ENCODE results near the gene CDC42SE2. TPM values are rescaled to one million over a fixed set of nuclear protein-coding genes. Genes with fewer than 3 reads are reported as not detected.

Gene CDC42SE2
- polyA plus RNA-seq, 1 donor from 2014 or later, result 48.2 TPM

DNA sequence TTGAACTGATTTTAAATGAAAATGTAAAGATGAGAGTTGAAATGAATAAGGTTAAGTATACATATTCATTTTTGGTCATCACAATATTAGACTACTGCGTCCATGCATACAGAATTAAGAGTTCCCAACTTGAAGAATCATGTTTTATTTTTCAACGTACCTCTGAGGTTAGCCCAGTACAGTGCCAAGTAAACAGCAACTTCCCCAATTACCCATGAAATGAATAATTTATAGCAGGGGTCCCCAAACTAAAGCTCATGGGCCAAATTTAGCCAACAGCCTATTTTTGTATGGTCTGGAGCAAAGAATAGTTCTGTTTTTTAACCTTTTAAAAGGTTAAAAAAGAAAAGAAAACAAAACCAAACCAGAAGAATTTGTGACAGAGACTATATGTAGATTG, 167.9 kb downstream of the CDC42SE2 start:
- H2AFZ ChIP-seq (ENCODE audit: low read depth, low read length), result no peak overlapping the region
- H3K27ac ChIP-seq (ENCODE audit: low read length), result no peak overlapping the region
- no peak overlapping the region for H3K4me3 ChIP-seq (ENCODE audit: low read length)
- no peaks in the 10 kb centered on the region for H3K79me2 ChIP-seq (replicated peaks; ENCODE audit: insufficient read depth, low read length)
- H3K9me3 ChIP-seq (ENCODE audit: low read length), result no peaks in the 10 kb centered on the region
- no peaks in the 10 kb centered on the region for H3K27me3 ChIP-seq (ENCODE audit: insufficient read depth, low read depth, low read length)
- no peak overlapping the region for H3K9ac ChIP-seq (ENCODE audit: low read length)
- no peaks in the 10 kb centered on the region for H3F3A ChIP-seq (ENCODE audit: insufficient read depth, low read length, poor library complexity, severe bottlenecking)
- H4K20me1 ChIP-seq (ENCODE audit: insufficient read depth), result no peaks in the 10 kb centered on the region
- TF ChIP-seq SMC3 (conservative IDR thresholded peaks at IDR 0.05; ENCODE audit: poor library complexity), result no peak
- no peak for TF ChIP-seq MXI1 (conservative IDR thresholded peaks at IDR 0.05; ENCODE audit: poor library complexity, severe bottlenecking)
- TF ChIP-seq EZH2 (IDR thresholded peaks at IDR 0.05; ENCODE audit: borderline replicate concordance, insufficient read depth, low read length, poor library complexity, severe bottlenecking), result no peak
- no peak for TF ChIP-seq TAF1 (IDR thresholded peaks at IDR 0.05; ENCODE audit: low read depth)
- TF ChIP-seq, protein P1, sequence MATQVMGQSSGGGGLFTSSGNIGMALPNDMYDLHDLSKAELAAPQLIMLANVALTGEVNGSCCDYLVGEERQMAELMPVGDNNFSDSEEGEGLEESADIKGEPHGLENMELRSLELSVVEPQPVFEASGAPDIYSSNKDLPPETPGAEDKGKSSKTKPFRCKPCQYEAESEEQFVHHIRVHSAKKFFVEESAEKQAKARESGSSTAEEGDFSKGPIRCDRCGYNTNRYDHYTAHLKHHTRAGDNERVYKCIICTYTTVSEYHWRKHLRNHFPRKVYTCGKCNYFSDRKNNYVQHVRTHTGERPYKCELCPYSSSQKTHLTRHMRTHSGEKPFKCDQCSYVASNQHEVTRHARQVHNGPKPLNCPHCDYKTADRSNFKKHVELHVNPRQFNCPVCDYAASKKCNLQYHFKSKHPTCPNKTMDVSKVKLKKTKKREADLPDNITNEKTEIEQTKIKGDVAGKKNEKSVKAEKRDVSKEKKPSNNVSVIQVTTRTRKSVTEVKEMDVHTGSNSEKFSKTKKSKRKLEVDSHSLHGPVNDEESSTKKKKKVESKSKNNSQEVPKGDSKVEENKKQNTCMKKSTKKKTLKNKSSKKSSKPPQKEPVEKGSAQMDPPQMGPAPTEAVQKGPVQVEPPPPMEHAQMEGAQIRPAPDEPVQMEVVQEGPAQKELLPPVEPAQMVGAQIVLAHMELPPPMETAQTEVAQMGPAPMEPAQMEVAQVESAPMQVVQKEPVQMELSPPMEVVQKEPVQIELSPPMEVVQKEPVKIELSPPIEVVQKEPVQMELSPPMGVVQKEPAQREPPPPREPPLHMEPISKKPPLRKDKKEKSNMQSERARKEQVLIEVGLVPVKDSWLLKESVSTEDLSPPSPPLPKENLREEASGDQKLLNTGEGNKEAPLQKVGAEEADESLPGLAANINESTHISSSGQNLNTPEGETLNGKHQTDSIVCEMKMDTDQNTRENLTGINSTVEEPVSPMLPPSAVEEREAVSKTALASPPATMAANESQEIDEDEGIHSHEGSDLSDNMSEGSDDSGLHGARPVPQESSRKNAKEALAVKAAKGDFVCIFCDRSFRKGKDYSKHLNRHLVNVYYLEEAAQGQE (IDR thresholded peaks at IDR 0.05; ENCODE audit: borderline replicate concordance), result no peak
- no peak for TF ChIP-seq EP300 (conservative IDR thresholded peaks at IDR 0.05; ENCODE audit: poor library complexity, severe bottlenecking)
- no peak for TF ChIP-seq POLR2AphosphoS5 (IDR thresholded peaks at IDR 0.05)
- TF ChIP-seq RAD21 (conservative IDR thresholded peaks at IDR 0.05), result no peak
- TF ChIP-seq, protein P2, sequence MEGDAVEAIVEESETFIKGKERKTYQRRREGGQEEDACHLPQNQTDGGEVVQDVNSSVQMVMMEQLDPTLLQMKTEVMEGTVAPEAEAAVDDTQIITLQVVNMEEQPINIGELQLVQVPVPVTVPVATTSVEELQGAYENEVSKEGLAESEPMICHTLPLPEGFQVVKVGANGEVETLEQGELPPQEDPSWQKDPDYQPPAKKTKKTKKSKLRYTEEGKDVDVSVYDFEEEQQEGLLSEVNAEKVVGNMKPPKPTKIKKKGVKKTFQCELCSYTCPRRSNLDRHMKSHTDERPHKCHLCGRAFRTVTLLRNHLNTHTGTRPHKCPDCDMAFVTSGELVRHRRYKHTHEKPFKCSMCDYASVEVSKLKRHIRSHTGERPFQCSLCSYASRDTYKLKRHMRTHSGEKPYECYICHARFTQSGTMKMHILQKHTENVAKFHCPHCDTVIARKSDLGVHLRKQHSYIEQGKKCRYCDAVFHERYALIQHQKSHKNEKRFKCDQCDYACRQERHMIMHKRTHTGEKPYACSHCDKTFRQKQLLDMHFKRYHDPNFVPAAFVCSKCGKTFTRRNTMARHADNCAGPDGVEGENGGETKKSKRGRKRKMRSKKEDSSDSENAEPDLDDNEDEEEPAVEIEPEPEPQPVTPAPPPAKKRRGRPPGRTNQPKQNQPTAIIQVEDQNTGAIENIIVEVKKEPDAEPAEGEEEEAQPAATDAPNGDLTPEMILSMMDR (IDR thresholded peaks at IDR 0.05; ENCODE audit: poor library complexity, severe bottlenecking), result no peak
- no peaks in the 10 kb centered on the region for H3K9me2 ChIP-seq (ENCODE audit: insufficient read depth, low read length)
- H3K4me2 ChIP-seq (ENCODE audit: low read length), result no peak overlapping the region
- H3K36me3 ChIP-seq (ENCODE audit: insufficient read depth, low read length), result peaks cover 12% of the 10 kb centered on the region

DNA sequence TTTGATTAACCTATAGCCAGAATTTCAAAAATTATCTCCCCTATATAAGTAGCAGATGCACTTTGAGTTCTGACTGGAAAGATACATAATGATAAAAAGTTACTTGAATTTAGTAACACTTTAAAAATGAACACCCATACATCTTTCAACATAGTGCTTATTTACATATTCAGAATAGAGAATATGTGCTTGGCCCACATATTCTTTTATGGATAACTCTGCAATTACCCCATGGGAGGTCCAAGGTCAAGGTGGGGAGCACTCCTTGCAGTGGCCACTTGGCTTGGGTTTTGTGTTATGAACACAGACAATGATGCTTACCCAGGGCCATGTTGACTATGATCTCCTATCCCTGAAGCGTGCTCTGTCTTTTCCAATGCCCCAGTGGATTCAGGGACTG, 169.3 kb downstream of the CDC42SE2 start:
- Histone ChIP-seq H3K9ac (ENCODE audit: low read length) (no peak overlapping the region), H3K36me3 (ENCODE audit: insufficient read depth, low read length) (peaks cover 10% of the 10 kb centered on the region), H3K27me3 (ENCODE audit: insufficient read depth, low read depth, low read length) (no peaks in the 10 kb centered on the region), H3F3A (ENCODE audit: insufficient read depth, low read length, poor library complexity, severe bottlenecking) (no peaks in the 10 kb centered on the region), H3K4me2 (ENCODE audit: low read length) (no peak overlapping the region), H3K9me3 (ENCODE audit: low read length) (no peaks in the 10 kb centered on the region), H2AFZ (ENCODE audit: low read depth, low read length) (no peak overlapping the region), H4K20me1 (ENCODE audit: insufficient read depth) (no peaks in the 10 kb centered on the region), H3K9me2 (ENCODE audit: insufficient read depth, low read length) (no peaks in the 10 kb centered on the region), H3K27ac (ENCODE audit: low read length) (no peak overlapping the region), H3K4me3 (ENCODE audit: low read length) (no peak overlapping the region), H3K79me2 (replicated peaks; ENCODE audit: insufficient read depth, low read length) (no peaks in the 10 kb centered on the region)
- TF ChIP-seq POLR2AphosphoS5 (IDR thresholded peaks at IDR 0.05), result no peak
- no peak for TF ChIP-seq MXI1 (conservative IDR thresholded peaks at IDR 0.05; ENCODE audit: poor library complexity, severe bottlenecking)
- TF ChIP-seq, protein P2 (IDR thresholded peaks at IDR 0.05; ENCODE audit: poor library complexity, severe bottlenecking), result no peak
- no peak for TF ChIP-seq SMC3 (conservative IDR thresholded peaks at IDR 0.05; ENCODE audit: poor library complexity)
- no peak for TF ChIP-seq TAF1 (IDR thresholded peaks at IDR 0.05; ENCODE audit: low read depth)

All from neural cell (in vitro differentiated cells).